ENCODE results near the gene MRTFA.

- TF ChIP-seq CTCF (conservative IDR thresholded peaks at IDR 0.05 in 1 of 2, IDR thresholded peaks at IDR 0.05 in 1 of 2; ENCODE audit: extremely low read depth in 1 of 2, insufficient read depth in 1 of 2, low read depth in 1 of 2, low read length in 2 of 2), result no peak
- no peak for TF ChIP-seq EZH2 (IDR thresholded peaks at IDR 0.05; ENCODE audit: borderline replicate concordance, low read length)
These were observed at the start of gene MRTFA for GRCh38 chr22:40636380-40637182.
